ENCODE measurements around the gene IGFBPL1.

The IGFBPL1 gene

GRCh38 chr9:38389313-38389712 lies 34.9 kb downstream of the IGFBPL1 start:
- no peaks in the 10 kb centered on the region for H3K36me3 ChIP-seq (ENCODE audit: control insufficient read depth, insufficient read depth, low read length)
- H3K4me3 ChIP-seq (replicated peaks; ENCODE audit: low read depth, low read length), result no peak overlapping the region
- TF ChIP-seq CTCF (IDR thresholded peaks at IDR 0.05; ENCODE audit: insufficient read depth, low read length, poor library complexity, severe bottlenecking), result no peak
- no peak for DNase-seq (ENCODE audit: extremely low read depth, insufficient read length)
- H3K27me3 ChIP-seq (replicated peaks; ENCODE audit: control insufficient read depth, insufficient read depth, low read length), result no peaks in the 10 kb centered on the region

GRCh38 chr9:38388283-38389223 lies 35.7 kb downstream of the IGFBPL1 start:
- Histone ChIP-seq H3K27me3 (replicated peaks; ENCODE audit: control insufficient read depth, insufficient read depth, low read length) (no peaks in the 10 kb centered on the region), H3K4me3 (replicated peaks; ENCODE audit: low read depth, low read length) (no peak overlapping the region), H3K36me3 (ENCODE audit: control insufficient read depth, insufficient read depth, low read length) (no peaks in the 10 kb centered on the region)
- no peak for TF ChIP-seq CTCF (IDR thresholded peaks at IDR 0.05; ENCODE audit: insufficient read depth, low read length, poor library complexity, severe bottlenecking)
- DNase-seq (ENCODE audit: extremely low read depth, insufficient read length), result no peak

GRCh38 chr9:38387751-38388150 lies 36.5 kb downstream of the IGFBPL1 start:
- H3K36me3 ChIP-seq (ENCODE audit: control insufficient read depth, insufficient read depth, low read length), result no peaks in the 10 kb centered on the region
- TF ChIP-seq CTCF (IDR thresholded peaks at IDR 0.05; ENCODE audit: insufficient read depth, low read length, poor library complexity, severe bottlenecking), result no peak
- no peak for DNase-seq (ENCODE audit: extremely low read depth, insufficient read length)

GRCh38 chr9:38387066-38387465 lies 37.2 kb downstream of the IGFBPL1 start:
- H3K27me3 ChIP-seq (replicated peaks; ENCODE audit: control insufficient read depth, insufficient read depth, low read length), result no peaks in the 10 kb centered on the region
- no peak overlapping the region for H3K4me3 ChIP-seq (replicated peaks; ENCODE audit: low read depth, low read length)
- no peak for TF ChIP-seq CTCF (IDR thresholded peaks at IDR 0.05; ENCODE audit: insufficient read depth, low read length, poor library complexity, severe bottlenecking)
- H3K36me3 ChIP-seq (ENCODE audit: control insufficient read depth, insufficient read depth, low read length), result no peaks in the 10 kb centered on the region
- DNase-seq (ENCODE audit: extremely low read depth, insufficient read length), result no peak

More at GRCh38 chr9:38387751-38388150, 36.5 kb downstream of the IGFBPL1 start:
- no peak overlapping the region for H3K4me3 ChIP-seq (replicated peaks; ENCODE audit: low read depth, low read length)
- H3K27me3 ChIP-seq (replicated peaks; ENCODE audit: control insufficient read depth, insufficient read depth, low read length), result no peaks in the 10 kb centered on the region

GRCh38 chr9:38386319-38386895 lies 37.8 kb downstream of the IGFBPL1 start:
- H3K4me3 ChIP-seq (replicated peaks; ENCODE audit: low read depth, low read length), result no peak overlapping the region
- no peaks in the 10 kb centered on the region for H3K27me3 ChIP-seq (replicated peaks; ENCODE audit: control insufficient read depth, insufficient read depth, low read length)
- H3K36me3 ChIP-seq (ENCODE audit: control insufficient read depth, insufficient read depth, low read length), result no peaks in the 10 kb centered on the region
- no peak for TF ChIP-seq CTCF (IDR thresholded peaks at IDR 0.05; ENCODE audit: insufficient read depth, low read length, poor library complexity, severe bottlenecking)
- no peak for DNase-seq (ENCODE audit: extremely low read depth, insufficient read length)

All from GM06990 (cell line).